Erythroblast (primary cell): ENCODE results near the gene MADCAM1.

Source experiments
- GATA1 ChIP-seq: IDR thresholded peaks from 2 replicates; pipeline ENCODE4 v1.6.1; 2011; ENCODE audit warnings: low read depth, mild to moderate bottlenecking, control low read depth, low read length, moderate library complexity
- POLR2A ChIP-seq: IDR thresholded peaks from 2 replicates; pipeline ENCODE4 v1.6.1; 2011; ENCODE audit warnings: mild to moderate bottlenecking, low read length

DNA sequence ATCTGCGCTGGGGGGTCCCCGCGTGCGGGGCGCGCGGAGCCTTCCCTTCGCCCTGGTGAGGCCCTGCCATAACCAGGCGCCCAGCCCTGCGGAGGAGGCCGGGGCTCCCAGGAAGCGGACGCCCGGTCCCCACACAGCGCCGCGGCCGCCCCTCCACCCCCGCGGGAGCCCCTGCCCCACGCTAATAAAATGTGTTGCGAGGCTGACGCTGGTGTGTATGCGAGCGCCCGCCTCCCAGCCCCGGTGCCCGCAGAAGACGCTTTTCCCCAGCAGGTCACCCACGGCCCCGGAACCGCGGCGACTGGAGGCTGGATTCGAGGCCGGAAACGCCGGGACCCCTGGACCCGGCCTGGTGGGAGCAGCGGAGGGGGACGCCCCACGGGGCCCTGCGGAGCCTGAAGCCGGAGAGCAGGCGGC lies 23.2 kb downstream of the MADCAM1 start:
- TF ChIP-seq POLR2A (no peak), GATA1 (no peak)
